GM18867 (cell line): ENCODE results near the gene FZR1.
"Not testable (repeated sequence)": the region's sequence is repeated elsewhere in the genome, so short reads cannot be mapped to it uniquely, and the experiment has no call there.

Source experiments
- ATAC-seq: cut with Tn5 transposase; IDR thresholded peaks from one replicate; pipeline ENCODE4 v1.9.1; 2021; ENCODE audit warnings: mild to moderate bottlenecking, moderate library complexity; ENCODE audit not compliant: unreplicated experiment

The FZR1 gene

GRCh38 chr19:3494051-3494450 is 12.1 kb upstream of the FZR1 start:
- ATAC-seq = no peak

- no peak for ATAC-seq
These were observed 11.6 kb upstream of the FZR1 start for GRCh38 chr19:3494559-3494958.

DNA sequence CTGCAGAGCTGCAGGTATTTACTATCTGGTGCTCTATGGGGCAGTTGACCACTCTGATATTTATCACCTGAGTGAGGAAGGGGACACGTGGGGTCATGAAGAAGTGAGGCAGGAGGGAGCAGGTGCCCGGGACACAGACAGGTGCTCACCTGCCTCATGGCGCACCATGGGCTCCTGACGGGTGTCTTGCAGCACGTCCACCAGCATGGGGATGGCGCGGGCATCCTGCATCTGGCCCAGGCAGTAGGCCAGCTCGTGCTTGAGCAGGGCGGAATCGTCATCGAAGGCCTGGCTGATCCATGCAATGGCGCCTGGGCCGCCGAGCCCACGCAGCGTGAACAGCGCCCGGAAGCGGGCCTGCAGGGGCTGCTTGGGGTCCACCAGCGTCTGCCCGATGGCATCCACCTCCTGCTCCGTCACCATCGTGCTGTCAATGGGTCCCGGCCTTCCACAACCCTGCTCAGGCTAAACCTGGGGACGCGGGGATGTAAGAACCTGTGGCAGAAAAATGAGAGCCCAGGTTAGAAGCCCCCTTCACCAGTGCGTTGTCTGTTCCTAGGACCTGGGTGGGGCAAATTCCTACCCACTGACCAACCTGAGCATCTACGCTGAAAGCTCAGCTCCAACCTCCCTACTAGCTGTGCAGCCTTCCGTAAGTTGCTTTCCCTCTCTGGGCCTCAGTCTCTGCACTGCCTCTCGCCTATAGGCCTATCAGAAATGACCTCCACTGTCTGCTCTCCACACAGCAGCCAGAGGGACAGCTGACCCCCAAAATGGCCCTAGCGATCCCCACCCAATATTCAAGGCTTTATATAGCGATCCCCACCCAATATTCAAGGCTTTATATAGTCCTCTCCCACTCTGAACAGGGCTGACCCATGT is 9.5 kb upstream of the FZR1 start:
- no peak for ATAC-seq

DNA sequence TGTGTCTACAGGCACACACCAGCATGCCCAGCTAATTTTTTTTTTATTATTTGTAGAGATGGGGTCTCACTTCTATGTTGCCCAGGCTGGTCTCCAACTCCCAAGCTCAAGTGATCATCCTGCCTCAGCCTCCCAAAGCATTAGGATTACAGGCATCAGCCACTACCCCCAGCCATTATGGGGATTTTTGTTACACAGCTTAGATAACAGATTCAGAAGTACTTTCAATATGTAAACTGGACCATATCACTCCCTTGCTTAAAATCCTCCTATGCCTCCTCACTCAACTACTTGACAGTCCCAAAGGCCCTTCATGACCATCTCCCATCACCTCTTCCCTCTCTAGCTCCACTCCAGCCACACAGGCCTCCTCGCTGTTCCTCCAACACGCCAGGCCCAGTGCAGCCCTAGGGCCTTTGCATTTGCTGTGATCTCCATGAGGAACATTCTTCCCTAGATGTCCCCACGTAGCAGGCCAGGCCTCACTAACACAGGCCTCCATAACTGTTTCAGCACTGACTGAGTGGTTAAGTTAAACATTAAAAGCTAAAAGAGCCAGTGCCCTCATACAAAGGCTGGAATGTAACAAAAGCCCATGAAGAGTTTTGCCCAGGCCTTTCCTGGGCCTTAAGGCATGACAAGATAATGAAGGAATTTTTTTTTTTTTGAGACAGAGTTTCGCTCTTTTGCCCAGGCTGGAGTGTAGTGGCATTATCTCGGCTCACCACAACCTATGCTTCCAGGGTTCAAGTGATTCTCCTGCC is 8.2 kb upstream of the FZR1 start:
- ATAC-seq = no peak

- peak; percentile 8 for ATAC-seq
These were observed 6.2 kb upstream of the FZR1 start for GRCh38 chr19:3499738-3500428.

DNA sequence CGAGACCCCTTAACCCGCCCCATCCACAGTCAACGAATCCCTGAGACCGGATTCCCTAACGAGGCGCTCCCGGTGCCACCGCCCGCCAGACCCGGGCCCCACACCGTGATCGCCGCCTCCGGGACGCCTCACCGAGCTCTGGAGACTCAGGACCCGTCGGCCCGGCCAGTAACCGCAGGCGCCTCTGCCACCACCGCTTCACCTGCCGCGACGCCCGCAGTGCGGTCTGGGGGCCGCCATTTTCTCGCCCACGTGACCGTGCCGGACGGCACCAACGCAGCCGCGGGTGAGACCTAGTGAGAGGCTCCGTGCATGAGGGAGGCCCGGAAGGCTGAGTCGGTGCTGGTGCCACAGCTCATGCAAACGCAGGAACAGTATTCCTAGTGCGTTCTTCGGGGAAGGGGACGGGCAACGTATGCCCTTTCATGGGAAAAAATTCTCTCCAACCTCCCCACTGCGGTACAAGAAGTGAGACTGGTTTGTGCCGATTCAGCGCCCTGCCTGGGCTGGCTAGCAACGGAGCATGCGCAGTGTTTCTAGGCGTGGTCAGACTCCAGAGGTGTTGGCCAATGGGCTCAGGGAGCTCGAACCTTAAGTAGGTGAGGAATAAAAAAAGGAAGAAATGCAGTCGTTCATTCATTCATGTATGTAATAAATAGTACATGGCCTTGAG is 5.5 kb upstream of the FZR1 start, which contains the start of gene DOHH:
DOHH (minus strand) TSS at position 246 of the 673 bp plus-strand sequence. CDS start 3,860 bp downstream, outside the sequence.
- ATAC-seq = peak; percentile 79

DNA sequence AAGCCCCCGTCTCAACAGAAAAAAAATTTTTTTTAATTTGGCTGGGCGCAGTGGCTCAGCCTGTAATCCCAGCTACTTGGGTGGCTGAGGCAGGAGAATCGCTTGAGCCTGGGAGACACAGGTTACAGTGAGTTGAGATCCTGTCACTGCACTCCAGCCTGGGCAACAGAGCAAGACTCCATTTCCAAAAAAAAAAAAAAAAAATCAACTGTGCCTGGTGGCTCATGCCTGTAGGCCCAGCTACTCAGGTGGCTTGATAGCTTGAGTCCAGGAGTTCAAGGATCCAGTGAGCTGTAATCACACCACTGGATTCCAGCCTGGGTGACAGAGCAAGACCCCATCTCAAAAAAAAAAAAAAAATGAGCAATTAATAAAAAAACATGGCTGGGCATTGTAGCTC is 4.3 kb upstream of the FZR1 start:
- no peak for ATAC-seq

DNA sequence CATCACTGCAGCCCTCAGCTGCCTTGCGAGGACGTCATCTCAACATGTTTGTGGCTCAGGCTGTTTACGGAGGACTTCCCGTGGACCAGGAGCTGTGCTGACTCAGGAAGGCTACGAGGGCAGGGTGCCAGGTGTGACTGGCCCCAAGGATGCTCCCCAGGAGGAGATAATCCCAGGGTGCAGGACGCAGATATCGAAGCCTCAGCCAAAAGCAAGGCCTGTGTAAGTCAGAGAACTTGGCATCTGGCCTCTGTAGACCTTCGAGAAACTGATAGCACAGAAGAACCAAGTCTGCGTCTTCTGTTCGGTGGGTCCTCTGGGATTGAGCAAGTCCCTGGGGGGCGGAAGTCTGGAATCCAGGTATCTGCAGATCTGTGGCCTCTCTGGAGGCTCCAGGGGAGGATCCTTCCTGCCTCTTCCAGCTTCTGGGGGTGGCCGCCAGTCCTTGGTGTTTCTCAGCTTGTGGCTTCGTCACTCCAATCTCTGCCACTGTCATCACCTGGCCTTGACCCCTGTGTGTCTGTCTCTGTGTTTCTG is 3.0 kb upstream of the FZR1 start:
- no peak for ATAC-seq

GRCh38 chr19:3504735-3505134 is 1.4 kb upstream of the FZR1 start:
- no peak for ATAC-seq

- ATAC-seq = peak; percentile 14
These were observed 551 bp downstream of the FZR1 start for GRCh38 chr19:3506384-3507340.

GRCh38 chr19:3507371-3508120 is 1.4 kb downstream of the FZR1 start:
- no peak for ATAC-seq

GRCh38 chr19:3508121-3508661 is 2.1 kb downstream of the FZR1 start:
- ATAC-seq = not testable (repeated sequence)

DNA sequence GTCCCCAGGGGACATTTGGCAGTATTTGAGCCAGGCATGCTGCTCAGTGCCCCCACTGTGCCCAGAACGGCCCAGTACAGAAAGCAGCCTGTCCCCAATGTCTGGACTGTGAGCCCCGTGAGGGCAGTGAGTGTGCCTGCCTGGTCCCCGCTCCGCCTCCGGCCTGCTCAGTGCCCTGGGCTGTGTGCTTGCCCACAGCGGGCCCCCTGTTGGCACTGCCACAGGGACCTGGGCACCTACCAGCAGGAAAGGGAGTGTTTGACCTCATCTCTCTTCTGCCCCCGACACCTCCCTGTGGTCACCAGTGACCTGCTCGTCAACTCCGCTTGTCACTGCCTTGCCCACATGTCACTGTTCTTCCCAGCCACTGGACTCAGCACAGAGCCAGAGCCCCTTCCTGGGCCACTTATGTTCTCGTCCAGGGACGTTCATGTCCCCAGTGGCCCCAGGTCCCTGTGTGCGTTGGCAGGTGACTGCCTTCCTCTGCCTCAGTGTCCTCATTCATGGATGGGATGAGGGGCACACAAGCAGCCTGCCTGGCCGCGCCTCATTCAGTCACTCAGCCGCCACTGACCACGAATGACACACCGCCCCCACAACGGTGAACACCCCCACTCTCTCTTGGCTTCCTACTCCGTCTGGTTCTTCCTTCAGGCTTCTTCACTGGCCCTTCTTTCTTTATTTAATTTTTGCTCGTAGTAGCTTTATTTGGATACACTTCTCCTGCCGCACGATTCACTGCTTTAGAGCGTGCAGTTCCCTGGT is 2.8 kb downstream of the FZR1 start:
- no peak for ATAC-seq

DNA sequence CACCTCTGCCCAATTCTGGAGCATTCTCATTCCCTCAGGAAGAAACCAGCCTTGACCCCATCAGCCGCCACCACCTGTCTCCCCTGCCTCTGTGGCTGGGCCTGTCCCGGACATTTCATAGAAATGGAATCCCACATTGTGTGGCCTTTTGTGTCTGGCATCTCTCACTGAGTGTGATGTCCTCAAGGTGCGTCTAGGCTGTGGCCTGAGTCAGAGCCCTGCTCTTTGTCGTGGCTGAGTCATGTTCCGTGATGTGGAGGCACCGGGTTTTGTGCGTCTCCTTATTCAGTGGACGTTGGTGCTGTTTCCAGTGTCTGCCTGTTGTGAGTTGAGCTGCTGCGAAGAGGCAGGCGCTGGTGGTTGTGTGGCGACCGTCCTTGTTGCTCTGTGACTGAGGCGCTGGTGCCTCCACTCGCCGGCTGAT is 3.5 kb downstream of the FZR1 start:
- no peak for ATAC-seq

GRCh38 chr19:3510727-3511126 is 4.6 kb downstream of the FZR1 start:
- no peak for ATAC-seq

- no peak for ATAC-seq
These were observed 5.6 kb downstream of the FZR1 start for GRCh38 chr19:3511506-3512251.
